ELF-1 (cell line): ENCODE measurements around the gene VCAM1.

Source experiments
- DNase-seq: peaks from one replicate; pipeline ENCODE4 v3.0.0-alpha.2; 2016; ENCODE audit warnings: low read depth, low spot score

The VCAM1 gene

GRCh38 chr1:100721526-100722207 is 2.1 kb downstream of the VCAM1 start:
- no peak for DNase-seq

GRCh38 chr1:100722221-100722620 is 2.7 kb downstream of the VCAM1 start:
- no peak for DNase-seq

- DNase-seq: no peak
Measured at GRCh38 chr1:100724281-100724680, 4.7 kb downstream of the VCAM1 start.

GRCh38 chr1:100730130-100730529 is 10.6 kb downstream of the VCAM1 start:
- DNase-seq: no peak

GRCh38 chr1:100731309-100731708 is 11.8 kb downstream of the VCAM1 start:
- DNase-seq: no peak

- no peak for DNase-seq
Measured at GRCh38 chr1:100731758-100732157, 12.2 kb downstream of the VCAM1 start.

- DNase-seq: no peak
Measured at GRCh38 chr1:100734676-100735075, 15.1 kb downstream of the VCAM1 start.

- DNase-seq: no peak
Measured at GRCh38 chr1:100735244-100735643, 15.7 kb downstream of the VCAM1 start.

GRCh38 chr1:100736324-100736723 is 16.8 kb downstream of the VCAM1 start:
- DNase-seq: no peak

GRCh38 chr1:100736746-100737145 is 17.2 kb downstream of the VCAM1 start:
- no peak for DNase-seq

GRCh38 chr1:100746542-100746932 is 27.0 kb downstream of the VCAM1 start:
- DNase-seq: no peak

- no peak for DNase-seq
Measured at GRCh38 chr1:100747771-100748170, 28.2 kb downstream of the VCAM1 start.

GRCh38 chr1:100750005-100750885 is 30.7 kb downstream of the VCAM1 start:
- peak; percentile 2 for DNase-seq

GRCh38 chr1:100752791-100753190 is 33.2 kb downstream of the VCAM1 start:
- no peak for DNase-seq

- DNase-seq: no peak
Measured at GRCh38 chr1:100757946-100758345, 38.4 kb downstream of the VCAM1 start.

GRCh38 chr1:100759188-100759587 is 39.6 kb downstream of the VCAM1 start:
- DNase-seq: no peak

- no peak for DNase-seq
Measured at GRCh38 chr1:100760511-100760910, 41.0 kb downstream of the VCAM1 start.

GRCh38 chr1:100762461-100762860 is 42.9 kb downstream of the VCAM1 start:
- no peak for DNase-seq

- no peak for DNase-seq
Measured at GRCh38 chr1:100767176-100767890, 47.8 kb downstream of the VCAM1 start.

- DNase-seq: no peak
Measured at GRCh38 chr1:100769323-100769722, 49.8 kb downstream of the VCAM1 start.

GRCh38 chr1:100769906-100770646 is 50.5 kb downstream of the VCAM1 start:
- DNase-seq: no peak

GRCh38 chr1:100773444-100773843 is 53.9 kb downstream of the VCAM1 start:
- no peak for DNase-seq
